HG03432 (cell line): ENCODE results near the gene PADI3.

Experiments
- ATAC-seq: cut with Tn5 transposase; IDR thresholded peaks from one replicate; pipeline ENCODE4 v1.9.1; 2021; ENCODE audit warnings: mild to moderate bottlenecking, moderate library complexity; ENCODE audit not compliant: unreplicated experiment

PADI3 gene

DNA sequence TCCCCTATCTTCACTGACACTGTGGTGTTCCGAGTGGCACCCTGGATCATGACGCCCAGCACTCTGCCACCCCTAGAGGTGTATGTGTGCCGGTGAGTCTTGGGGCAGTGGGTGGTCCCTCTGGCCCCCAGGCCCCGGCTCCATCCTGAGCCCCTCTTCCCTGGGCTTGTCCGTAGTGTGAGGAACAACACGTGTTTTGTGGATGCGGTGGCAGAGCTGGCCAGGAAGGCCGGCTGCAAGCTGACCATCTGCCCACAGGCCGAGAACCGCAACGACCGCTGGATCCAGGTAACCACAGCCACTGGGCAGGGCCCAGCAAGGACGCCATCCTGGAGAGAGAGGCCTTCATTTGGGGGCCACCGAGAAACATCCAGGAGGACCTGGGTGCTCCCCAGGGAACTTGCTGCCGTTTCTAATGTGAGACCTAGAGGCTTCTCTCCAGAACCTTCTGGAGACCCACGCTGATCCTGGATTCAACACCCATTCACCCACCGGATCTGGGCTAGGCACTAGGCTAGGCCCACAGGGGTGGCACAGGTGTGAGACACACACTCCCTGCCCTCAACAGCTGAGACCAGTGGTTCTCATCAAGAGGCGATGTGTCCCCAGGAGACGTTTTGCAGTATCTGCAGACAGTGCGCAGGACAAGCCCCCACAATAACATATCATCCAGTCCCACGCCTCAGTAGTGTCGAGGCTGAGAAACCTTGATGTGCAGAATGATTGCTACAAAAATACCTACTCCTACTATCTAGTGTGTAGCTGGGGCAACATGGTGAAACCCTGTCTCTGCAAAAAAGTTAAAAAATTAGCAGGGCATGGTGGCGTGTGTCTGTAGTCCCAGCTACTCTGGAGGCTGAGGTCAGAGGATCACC is 22.2 kb downstream of the PADI3 start:
- no peak for ATAC-seq

GRCh38 chr1:17272066-17272465 is 23.2 kb downstream of the PADI3 start:
- no peak for ATAC-seq

DNA sequence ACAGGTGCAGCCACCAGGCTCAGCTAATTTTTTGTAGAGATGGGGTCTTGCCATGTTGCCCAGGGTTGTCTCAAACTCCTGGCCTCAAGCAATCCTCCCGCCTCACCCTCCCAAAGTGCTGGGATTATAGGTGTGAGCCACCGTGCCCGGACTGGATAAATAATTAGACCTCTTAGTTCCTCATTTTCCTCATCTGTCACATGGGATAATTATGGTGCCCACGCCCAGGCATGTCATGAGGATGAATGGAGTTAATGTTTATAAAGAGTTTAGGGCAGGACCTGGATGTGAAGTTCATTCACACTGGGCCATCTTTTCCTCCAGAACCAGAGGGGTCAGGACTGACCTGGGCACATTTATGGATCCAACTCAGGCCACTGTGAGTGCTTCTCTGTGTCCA is 23.7 kb downstream of the PADI3 start:
- ATAC-seq: no peak

DNA sequence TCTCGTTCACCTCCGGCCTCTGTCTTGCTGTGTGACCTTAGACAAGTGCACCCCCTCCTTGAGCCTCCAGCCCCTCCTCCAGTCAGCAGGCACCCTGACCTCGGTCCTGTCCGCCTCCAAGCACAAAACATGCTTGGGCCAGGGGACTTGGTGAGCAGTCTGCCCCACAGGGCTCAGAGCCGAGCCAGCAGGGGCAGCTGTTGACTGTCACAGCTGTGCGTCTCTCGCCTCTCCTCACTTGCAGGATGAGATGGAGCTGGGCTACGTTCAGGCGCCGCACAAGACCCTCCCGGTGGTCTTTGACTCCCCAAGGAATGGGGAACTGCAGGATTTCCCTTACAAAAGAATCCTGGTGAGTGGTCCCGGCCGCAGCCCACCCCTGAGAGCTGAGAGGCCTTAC is 24.2 kb downstream of the PADI3 start:
- ATAC-seq: no peak

DNA sequence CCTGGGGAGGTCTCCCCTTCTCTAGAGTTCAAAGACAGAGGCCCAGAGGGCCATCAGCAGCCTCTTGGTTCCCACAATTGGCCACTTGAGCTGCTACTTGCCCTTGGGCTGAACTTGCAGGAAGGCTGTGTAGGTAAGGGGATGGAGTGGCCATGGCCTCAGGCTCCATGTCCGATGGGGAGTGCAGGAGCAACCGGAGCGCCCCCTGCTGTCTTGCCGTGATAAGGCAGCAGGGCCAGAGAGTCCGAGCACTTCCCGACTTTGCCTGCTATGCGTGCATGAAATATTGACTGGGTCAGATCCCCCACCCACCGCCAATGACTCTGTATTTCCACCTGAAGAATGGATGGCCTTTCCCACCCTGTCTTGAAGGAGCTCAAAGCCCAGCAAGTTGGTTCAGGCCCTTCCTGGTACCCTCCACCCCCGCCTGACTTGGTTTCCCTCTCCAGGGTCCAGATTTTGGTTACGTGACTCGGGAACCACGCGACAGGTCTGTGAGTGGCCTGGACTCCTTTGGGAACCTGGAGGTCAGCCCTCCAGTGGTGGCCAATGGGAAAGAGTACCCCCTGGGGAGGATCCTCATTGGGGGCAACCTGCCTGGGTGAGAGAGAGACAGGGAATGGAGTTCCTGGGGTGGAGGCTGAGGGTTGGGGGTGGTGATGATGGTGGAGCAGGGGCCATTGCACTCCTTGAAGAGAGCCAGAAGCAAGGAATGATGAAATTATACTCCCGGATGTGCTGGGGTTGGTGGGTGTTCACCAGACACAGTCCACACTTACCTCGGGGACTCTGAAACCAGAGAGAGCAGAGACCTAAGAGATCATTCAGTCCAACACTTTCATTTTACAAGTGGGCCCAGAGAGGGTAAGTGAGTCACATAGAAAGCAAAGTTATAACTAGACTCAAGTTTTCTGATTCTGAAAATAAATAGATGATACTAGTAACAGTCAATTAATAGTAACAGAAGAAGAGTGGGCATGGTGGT is 25.6 kb downstream of the PADI3 start:
- ATAC-seq: peak; percentile 58

DNA sequence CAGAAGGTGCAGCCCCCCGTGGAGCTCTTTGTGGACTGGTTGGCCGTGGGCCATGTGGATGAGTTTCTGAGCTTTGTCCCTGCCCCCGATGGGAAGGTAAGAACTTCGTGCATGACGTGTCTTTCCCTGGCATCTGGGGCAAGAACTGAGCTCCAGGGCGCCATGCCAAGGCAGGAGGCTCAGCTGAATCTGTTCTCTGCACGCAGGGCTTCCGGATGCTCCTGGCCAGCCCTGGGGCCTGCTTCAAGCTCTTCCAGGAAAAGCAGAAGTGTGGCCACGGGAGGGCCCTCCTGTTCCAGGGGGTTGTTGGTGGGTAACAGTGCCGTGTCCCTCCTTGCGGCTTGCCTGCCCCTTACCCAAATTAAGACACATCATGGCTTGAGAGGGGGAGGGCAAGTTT is 27.7 kb downstream of the PADI3 start:
- ATAC-seq: no peak

- no peak for ATAC-seq
Measured at GRCh38 chr1:17277511-17278159, 28.7 kb downstream of the PADI3 start.

DNA sequence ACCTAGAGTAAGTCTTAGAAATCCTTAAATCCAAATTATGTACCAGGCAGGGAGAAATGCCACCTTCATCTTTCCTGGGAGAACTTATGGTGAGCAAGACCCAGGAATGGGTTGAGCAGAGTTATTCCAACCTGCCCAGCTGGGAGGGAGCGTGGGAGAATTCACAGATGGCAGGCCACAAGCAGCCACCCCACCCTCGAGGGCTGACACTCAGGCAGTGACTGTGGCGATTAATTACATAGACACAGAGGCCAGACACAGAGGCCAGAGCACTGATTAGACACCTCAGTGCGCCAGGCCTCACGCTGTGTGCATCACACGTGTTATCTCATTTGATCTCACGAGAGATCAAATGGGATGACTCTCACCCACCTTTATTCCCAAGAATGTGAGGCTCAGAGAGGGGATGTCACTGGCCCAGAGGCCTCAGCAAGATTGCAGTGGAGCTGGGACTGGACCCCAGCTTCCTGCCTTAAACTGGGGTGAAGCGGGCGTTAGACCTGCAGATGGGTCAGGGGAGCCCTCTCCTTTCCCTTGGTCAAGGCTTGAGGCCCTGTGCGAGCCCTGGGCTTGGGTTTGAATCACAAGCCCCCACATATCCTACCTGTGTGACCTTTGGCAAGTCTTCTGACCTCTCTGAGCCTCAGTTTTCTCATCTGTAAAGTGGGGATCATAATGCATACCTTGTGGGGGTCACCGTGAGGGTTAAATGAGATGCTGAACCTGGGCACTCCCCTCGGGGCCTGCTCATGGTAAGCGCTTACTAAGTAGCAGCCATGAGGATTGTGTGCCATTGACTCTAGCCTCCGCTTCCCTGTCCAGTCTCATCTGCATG is 30.3 kb downstream of the PADI3 start:
- no peak for ATAC-seq

- ATAC-seq: no peak
Measured at GRCh38 chr1:17280436-17280835, 31.5 kb downstream of the PADI3 start.

GRCh38 chr1:17280894-17281293 is 32.0 kb downstream of the PADI3 start:
- no peak for ATAC-seq

DNA sequence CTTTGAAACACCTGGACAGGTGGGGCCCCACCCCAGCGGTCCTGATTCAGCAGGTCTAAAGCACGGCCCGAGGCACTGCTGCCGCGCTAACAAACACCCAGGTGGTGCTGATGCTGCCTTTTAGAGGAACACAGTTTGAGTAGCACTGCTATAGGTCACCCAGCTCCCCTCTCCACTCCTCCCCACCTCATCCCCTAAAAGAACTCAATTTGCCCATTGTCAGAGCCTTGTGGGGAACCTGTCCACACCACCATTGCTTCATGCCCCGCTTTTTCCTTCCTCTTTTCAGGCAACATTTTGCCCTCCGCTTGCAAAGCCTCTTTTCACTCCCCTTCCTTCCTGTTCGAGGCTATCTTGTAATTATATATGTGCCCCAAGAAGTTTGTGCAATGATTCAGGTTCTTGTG is 32.9 kb downstream of the PADI3 start:
- ATAC-seq: no peak

- no peak for ATAC-seq
Measured at GRCh38 chr1:17282836-17283235, 33.9 kb downstream of the PADI3 start.

DNA sequence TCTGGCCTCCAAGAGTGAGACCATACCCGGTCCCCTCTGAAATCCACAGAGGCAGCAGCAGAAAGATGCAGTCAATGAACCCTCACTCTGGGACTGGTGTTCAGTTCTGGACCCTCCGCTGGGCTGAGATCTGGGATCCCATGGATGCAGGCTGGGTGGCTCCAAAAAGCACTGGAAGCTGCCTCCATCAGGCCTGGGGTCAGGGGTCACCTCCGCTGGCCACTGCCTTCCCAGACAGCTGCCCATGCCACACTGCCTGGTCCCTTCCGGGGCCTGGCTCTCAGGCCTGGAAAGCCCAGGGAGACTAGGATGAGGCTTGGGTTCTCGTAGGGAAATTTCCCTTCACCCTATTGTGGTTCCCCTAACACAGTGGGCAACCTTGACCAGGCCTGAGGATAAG is 37.7 kb downstream of the PADI3 start:
- no peak for ATAC-seq

GRCh38 chr1:17287130-17287776 is 38.4 kb downstream of the PADI3 start:
- ATAC-seq: no peak

GRCh38 chr1:17289721-17290120 is 40.8 kb downstream of the PADI3 start:
- ATAC-seq: no peak

- ATAC-seq: no peak
Measured at GRCh38 chr1:17290553-17290952, 41.7 kb downstream of the PADI3 start.

- ATAC-seq: no peak
Measured at GRCh38 chr1:17292299-17293160, 43.6 kb downstream of the PADI3 start.

- no peak for ATAC-seq
Measured at GRCh38 chr1:17293681-17294425, 45.0 kb downstream of the PADI3 start.
